HG03354 (cell line): ENCODE results near the gene PTPRK.

Source experiments
- ATAC-seq: cut with Tn5 transposase; IDR thresholded peaks from one replicate; pipeline ENCODE4 v1.9.1; 2021; ENCODE audit warnings: mild to moderate bottlenecking; ENCODE audit not compliant: unreplicated experiment, poor library complexity, severe bottlenecking

PTPRK gene

DNA sequence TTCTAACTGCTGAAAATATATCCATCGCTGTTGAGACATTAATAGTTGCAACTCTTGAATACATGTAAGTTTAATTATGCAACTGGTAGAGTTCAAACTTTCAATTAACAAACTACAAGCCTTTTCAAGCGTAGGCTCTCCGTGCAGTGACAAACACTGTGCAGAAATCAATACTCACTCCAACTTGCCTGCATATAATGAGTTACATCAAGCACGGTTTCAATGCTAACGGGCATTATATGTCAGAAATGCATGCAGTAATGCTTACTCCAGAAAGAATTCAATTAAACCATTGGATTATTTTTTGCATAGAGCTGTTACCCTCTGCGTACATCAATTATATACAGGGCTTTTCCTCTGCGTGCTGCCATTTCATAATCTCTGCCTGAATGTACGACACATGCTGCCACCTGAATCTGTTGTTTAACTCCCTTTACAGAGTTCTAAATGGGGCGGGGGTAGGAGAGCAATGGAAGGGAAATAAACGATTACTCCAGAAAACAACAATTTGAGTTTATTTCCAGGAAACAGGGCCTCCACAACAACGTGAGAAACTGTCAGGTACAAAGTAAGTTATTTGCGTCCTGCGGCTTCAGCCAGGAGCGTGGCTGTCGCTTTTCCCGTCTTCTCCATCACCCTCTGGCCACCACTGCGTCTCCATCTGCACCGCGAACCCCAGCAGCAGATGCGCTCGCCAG lies 1.8 kb downstream of the PTPRK start:
- no peak for ATAC-seq

DNA sequence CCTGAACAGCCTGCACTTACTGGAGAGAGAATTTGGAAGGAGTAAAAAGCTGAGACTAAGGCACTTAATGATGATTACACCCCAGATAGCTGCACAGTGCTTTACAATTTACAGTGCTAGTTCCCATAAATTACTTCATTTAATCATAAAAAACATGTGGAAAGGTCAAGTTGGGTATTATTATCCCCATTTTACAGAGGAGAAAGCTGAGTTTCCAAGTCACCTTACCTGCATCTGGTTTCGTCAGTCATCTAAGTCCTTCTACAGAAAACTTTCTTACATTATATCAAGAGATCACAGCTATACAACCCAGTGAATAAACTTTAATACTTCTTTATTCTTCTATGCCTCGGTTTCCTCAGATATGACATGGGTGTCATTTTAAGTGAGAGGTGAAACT lies 3.3 kb downstream of the PTPRK start:
- ATAC-seq: no peak

DNA sequence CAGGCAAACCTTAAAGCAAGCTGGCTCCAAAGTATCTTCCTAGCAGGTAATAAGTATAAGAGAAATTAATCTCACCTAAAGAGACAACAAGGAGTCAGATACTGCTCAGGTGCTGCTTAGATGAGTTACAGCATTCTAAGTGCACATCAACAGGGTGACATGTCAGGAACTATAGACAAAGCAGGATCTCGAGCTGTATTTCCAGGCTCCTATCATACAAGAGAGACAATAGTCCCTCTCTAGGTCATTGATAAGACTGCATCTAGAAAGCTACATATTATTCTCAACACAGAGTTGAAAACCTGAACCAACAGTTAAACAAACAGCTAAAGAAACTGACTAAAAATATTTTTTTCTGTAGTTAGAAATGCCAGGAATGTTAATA lies 3.9 kb downstream of the PTPRK start:
- no peak for ATAC-seq

DNA sequence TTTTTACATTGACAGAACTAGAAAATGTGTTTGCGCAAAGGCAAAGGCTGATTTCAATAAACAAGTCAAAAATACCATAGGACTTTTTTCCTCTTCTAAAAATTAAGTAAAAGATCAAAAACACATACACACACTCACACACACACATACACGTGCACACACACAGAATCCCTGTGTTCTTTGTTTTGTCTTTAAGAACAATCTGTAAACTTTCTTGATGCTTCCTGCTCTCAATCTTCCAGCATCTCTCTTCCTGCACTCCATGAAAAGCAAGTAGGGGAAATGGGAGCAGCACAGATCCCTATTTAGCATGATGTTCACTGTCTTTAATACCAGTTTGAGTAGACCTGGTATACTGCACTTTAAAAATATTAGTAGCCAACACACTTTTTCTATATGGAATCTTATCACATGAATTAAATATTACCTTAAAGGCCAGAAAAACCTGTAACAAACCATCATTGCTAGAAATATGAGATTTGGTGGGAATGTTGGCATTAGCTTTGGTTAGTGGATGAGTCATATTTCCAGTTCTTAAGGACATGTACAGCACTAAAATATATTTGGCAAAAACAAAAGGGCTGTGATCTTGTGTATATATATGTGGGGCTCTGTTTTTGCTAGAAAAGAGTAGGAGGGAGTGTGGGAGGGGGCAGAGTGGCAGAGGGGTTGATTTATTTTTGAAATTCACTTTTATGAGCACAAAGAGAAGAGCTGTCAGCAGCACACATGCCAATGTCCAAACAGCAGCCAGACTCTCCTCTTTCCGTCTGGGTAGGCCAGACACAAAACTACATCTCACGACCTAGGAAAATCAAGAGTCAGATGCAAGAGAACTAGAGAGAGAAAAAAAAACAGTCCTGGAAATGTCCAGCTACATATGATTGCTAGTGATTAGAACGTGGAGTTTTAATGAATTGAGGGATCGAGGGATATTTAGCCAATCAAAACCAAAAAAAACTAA lies 4.6 kb downstream of the PTPRK start:
- ATAC-seq: no peak

DNA sequence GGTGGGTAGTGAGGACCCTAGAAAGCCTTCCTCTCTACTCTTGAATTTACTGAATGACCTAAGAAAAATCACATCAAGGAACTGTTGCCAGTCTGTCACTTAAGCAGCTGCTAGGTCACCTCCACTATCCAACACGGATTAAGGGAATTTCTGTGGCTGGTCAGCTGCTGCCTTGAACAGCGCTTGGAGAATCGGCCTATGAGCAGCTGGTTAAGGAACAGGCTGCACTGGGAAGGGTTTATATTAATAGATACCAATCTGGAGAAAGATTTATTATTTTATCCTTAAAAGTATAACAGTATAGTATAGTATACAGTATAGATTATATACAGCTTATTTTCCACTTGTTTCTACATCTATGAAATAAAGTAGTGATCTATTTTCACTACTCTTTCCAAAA lies 6.5 kb downstream of the PTPRK start:
- ATAC-seq: no peak

DNA sequence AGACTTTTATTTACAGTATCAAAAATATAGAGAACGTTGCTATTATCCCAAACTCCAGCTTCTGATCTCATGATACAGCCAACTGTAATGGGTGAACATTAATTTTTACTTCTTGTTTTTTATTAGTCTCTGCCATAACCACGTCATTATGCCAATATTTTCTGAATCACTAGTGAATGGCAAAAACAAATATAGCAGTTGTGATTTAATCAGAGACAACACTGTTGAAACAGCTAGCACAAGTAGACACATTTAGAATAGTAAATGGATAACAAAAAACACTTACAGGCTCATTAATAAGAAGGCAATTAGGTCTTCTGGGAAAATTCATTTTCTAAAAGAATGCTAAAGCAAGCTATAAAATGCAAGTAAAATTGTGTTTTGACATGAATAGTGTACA lies 8.1 kb downstream of the PTPRK start:
- ATAC-seq: no peak

DNA sequence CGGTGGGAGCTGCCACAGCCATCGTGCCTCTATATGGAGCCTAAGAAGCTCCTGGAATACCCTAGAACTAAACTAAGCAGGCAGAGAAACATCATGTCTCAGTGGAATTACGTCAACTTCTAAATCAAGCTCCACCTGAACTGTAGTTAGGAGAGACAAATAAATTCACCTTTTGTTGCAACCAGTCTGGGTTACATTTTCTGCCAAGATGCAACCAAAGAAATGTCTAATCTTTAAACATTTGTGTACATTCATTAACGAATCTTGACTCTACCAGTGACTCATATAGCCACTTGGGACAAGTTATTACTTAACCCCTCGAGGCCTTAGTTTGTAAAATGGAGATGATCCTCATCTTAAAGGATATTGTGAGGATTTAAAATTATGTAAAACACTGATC lies 8.9 kb downstream of the PTPRK start:
- ATAC-seq: peak; percentile 73

DNA sequence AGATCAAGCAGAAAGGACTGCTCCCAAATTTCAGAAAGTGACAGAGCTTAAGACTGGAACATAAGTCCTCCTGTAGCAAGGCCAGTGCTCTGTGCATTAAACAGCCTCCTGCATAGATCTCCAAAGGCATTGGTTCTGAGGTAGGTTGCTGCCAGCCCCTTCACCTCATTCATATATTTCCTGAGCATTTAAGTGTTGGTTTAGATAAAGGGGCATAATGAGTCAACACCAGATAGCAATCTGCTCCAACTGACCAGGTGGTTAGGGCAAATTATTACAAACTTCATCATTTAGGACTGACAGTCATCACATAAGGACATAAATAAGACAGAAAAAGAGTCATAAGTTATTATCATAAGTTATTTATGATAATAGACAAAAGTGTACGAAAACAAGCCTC lies 10.7 kb downstream of the PTPRK start:
- peak; percentile 36 for ATAC-seq

DNA sequence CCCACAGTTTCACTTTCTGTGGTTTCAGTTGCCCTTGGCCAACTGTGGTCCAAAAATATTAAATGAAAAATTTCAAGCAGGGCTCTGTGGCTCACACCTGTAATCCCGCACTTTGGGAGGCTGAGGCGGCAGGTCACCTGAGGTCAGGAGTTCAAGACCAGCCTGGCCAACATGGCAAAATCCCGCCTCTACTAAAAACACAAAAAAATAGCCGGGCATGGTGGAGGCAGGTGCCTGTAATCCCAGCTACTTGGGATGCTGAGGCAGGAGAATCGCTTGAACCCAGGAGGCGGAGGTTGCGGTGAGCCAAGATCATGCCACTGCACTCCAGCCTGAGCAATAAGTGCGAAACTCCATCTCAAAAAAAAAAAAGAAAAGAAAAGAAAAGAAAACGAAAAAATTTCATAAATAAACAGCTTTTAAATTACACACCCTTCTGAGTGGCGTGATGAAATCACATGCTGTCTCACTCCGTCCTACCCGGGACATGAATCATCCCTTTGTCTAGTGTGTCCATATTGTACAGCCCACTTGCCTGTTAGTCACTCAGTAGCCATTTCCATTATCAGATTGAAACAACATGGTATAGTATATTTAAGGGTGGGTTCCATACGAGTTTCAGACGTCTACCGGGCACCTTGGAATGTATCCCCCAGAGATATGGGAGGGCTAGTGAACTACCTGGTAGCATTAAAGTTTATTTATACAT lies 11.7 kb downstream of the PTPRK start:
- ATAC-seq: no peak

DNA sequence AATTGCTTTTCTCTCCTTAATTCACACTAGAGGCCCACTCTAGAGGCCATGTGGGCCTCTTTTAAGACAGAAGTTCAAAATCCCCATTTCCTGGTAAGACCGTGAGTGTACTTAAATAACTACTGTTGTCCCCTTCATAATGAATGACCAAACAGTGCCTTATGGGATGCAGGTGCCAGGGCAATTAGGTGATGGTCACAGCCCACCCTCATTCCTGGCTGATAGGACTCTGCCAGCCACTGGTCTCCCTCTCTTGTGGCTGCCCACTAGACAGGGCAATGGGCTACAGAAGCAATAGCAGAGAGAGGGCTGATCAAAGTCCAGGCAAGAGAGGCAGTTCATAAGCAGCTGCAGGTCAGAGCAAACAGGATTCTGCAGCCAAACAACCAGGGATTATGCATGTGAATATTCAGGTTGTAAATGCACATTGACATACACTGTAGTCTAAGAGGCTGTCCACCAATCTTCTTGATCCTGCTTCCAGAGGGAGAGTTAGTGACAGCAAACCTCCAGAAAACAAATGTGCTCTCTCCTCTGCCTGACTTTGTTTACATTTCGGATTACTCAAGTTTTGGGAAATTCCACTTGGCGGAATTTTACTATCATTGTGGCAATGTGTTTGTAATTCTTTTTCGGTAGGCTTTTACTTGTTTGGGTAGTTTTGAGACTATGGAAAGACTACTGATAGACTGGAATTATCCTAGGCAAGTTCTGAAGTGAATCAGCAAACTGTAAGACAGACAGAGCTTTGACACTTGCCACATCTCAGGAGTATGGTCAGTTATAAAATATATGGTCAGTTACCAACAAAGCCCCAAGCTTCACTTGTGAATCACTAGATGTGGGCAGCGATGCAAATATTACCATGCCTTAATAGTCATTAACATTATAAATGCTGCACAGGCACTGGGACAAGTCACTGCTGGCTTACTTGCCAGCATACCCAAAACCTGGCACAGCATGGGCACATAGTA lies 12.8 kb downstream of the PTPRK start:
- no peak for ATAC-seq

DNA sequence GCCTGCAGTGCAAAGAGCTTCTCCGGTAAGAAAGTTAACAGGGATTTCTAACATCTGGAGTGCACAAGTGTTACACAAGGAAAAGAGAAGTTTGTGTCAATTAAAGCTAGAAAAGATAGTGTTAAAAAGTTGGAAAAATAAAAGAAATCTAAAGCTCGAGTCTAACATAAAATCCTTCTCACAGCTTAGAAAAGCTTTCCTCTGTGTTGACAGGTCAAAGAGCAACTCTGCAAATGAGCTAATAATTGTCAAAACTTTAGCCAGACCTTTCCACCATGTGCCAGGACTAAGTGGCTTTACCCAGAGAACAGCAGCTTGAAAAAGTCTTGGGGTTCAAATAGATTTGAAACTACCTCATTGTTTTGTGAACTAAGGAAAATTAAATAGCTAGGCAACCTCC lies 14.8 kb downstream of the PTPRK start:
- ATAC-seq: no peak

DNA sequence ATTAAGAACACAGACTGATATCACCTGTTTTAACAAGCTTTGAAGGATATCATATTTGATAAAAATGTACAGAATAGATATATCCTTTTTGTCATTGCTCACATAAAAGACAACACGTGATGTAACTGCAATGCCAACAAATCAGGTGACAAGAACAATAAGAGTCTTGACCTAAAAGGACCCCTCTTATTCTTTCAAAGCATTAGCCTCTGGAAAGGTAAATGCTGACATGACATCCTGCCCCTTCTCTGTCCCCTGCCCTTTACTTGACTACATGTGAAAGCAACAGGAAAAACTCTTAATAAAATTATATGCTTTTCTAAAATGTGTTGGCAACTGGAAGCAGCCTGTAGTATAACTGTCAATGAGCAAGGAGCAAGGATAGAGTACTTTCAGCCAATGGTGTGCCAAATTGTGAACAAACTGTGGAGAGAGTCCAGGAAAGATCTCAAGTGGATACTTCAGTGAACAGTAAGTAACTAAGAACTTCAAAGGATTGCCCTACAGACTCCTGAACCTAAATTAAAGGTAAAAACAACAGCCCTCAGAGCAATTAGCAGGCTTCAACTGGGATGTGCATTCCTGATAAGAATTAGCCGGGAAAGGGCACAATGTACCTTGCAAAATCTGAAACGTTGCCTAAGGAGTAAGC lies 16.3 kb downstream of the PTPRK start:
- no peak for ATAC-seq

DNA sequence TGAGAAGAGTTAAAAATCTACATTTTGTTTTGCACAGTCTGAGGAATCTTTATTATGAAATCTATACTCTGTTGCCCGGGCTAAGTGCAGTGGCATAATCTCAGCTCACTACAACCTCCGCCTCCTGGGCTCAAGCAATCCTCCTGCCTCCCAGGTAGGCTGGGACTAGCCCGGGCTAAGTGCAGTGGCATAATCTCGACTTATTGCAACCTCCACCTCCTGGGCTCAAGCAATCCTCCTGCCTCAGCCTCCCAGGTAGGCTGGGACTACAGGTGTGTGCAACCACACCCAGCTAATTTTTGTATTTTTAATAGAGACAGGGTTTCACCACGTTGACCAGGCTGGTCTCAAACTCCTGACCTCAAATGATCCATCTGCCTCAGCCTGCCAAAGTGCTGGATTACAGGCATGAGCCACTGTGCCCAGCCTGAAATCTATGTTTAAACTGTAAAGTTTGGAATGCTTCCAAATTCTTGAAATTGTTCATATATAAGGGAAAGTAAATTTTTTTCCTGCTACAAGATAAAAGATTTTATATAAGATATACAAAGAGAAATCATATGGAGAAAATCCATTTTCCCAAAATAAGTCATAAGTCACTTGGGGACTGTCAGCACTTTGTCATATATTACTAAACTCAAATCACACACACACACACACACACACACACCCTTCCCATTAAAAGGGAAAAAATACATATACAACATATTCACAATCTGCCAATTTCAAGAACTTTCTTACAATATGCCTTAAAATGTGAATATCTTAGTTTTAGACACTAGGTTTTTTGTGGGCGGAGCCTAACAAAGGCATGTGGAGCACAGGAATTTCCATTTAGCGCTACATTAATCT lies 19.4 kb downstream of the PTPRK start:
- ATAC-seq: no peak

DNA sequence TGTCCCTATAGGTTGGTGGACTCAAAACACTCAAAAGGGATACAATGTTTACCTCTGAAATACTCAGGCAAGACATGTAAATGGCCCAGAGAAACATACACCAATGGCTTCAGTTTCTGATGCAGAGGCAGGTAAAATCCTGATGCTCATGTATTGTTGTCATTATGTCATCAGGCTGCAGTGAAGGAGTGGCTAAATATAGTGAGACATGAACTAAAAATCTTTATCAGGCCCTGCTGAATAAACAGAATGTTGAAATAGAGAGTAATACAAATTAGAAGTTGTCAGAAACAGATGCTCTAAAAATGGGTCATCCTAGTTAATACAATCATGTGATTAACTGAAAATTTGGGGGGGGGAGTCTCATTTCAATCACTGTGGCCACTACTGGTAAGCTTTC lies 20.4 kb downstream of the PTPRK start:
- ATAC-seq: no peak

DNA sequence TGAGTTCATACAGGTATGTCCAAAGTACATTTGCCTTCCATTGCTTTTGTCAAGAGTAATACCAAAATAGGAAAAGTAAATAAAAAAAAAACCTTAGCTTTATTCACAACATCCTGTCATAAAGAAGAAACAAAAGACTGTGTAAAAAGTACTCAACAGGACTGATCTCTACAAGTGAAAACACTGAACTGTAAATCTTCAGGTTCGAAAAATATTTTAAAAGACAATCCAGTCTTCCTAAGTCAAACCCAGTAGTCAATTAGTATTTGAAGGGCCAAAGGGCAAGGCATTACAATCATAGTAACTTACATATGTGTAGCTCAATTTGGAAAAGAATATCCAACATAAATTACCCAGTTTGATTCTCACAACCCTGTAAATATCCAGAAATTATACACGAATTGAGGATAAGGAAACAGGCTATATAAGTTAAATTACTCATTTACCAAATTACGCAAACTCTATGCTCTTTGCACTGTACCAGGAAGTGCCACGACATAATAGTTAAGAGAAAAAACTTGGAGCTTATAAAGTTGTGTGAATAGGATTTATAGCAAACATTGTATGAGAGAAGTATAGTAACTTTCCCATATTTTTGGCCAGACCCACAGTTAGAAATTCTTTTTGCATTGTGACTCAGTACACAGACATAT lies 21.2 kb downstream of the PTPRK start:
- ATAC-seq: no peak

DNA sequence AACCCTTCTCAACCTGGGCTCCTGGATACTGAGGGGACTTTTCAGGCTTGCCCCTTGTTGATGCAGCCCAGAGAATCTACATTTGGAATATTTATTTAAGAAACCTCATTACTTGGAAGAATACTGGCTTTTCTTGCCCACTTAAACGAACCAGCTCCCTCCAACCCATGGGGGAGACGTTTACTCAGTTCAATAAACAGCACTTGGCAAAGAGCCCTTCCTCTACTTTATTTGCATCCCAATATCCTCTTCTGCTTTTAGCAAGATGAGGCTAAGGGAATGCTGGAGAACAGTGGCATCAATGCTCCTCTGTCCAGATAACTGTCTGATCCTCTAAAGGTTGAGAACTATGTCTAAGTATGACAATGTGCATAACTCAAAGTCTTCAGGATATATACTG lies 22.2 kb downstream of the PTPRK start:
- ATAC-seq: no peak

DNA sequence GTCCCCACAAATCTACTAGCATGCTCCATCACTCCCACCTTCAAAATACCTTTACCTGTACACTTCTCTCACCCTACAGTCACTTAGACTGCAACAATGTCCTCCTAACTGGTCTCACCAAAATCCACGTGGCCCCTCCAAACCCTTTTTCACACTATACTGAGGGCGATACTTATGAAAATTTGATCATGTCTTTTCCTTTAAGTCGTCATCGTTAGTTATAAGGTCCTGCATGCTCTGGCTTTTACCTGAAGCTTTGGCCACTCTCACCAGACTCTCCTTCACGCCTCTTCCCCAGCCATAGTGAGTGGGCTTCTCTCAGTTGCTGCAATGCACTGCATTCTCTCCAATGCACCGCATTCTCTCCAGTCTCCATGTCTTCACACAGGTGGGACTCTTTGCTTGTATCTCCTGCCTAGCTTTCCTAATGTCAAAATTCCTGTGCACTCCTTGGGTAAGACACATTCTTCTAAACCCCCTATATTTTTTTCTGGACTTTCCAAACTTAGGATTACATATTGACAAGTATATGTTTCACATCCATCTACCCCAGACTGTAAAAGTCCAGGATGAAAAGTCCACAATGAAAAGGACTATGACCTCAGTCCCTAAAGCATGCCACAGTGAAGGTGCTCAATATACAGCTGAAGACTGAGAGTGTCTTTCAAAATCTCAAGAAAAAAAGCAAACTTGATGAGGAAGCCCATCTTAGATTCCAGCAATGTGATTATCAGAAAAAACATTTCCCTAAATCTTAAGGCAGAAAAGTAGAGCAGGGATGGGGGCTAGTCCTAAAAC lies 24.7 kb downstream of the PTPRK start:
- no peak for ATAC-seq
